Heart left ventricle (tissue), 13 donors: Measurements from ENCODE around the gene SETD1A.

Experiments used
- POLR2A ChIP-seq, 2 donors: fragments of 450-650 bp; IDR thresholded peaks; one replicate each; pipeline ENCODE4 v1.6.1; 2017; ENCODE audit warnings: antibody characterized with exemption in 2 of 2, mild to moderate bottlenecking in 2 of 2, moderate library complexity in 2 of 2
- TF ChIP-seq, protein P1 (sequence below), 12 donors: fragments of 200-600 bp; sonication (generic) in 4 of 12; IDR thresholded peaks; one replicate each; pipeline versions ENCODE4 v1.5.0 to v1.8.0; 2018 to 2022; ENCODE audit warnings: antibody characterized with exemption in 12 of 12, mild to moderate bottlenecking in 5 of 12
- donor health status: ischemic (EF 13 %, LVEDD 7.1; RV severe dilation, severe dysfunction).
- donor health status: DM: no; HTN: yes; CAD: no.
- donor health status: DM: no; HTN: no; CAD: no.
- donor health status: ischemic (EF 25% LVEDD 6.9; RV normal size, moderate dysfunction).
- donor health status: ischemic (EF 25% LVEDD 5.7; RV mildly dilated, moderate dysfunction).
- donor health status: ischemic (EF 35%, LVEDD 5.7; RV mildly dilated, moderate dysfunction).
- donor health status: nonischemic (EF 11% LVEDD 7.7; RV severe dilation, severe dysfunction).
- donor health status: DM: yes; HTN: yes; CAD: no.
- donor health status: PGD.
- donor health status: ischemic (EF 29% LVEDD 5.4; RV normal size, mild dysfunction).
- donor health status: nonischemic (EF 23%, LVEDD 6.1; RV moderate dilation, normal function).

GRCh38 chr16:30951750-30952149, 5.8 kb upstream of the SETD1A start:
- TF ChIP-seq, protein P1, sequence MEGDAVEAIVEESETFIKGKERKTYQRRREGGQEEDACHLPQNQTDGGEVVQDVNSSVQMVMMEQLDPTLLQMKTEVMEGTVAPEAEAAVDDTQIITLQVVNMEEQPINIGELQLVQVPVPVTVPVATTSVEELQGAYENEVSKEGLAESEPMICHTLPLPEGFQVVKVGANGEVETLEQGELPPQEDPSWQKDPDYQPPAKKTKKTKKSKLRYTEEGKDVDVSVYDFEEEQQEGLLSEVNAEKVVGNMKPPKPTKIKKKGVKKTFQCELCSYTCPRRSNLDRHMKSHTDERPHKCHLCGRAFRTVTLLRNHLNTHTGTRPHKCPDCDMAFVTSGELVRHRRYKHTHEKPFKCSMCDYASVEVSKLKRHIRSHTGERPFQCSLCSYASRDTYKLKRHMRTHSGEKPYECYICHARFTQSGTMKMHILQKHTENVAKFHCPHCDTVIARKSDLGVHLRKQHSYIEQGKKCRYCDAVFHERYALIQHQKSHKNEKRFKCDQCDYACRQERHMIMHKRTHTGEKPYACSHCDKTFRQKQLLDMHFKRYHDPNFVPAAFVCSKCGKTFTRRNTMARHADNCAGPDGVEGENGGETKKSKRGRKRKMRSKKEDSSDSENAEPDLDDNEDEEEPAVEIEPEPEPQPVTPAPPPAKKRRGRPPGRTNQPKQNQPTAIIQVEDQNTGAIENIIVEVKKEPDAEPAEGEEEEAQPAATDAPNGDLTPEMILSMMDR (IDR thresholded peaks at IDR 0.05) = no peak
- no peak for TF ChIP-seq POLR2A (IDR thresholded peaks at IDR 0.05)
